ENCODE data around the gene AHDC1. TPM values are rescaled to one million over a fixed set of nuclear protein-coding genes. Genes with fewer than 3 reads are reported as not detected.

Gene AHDC1
- total RNA-seq, 1 experiment from 2014 or later = 18.4 TPM

DNA sequence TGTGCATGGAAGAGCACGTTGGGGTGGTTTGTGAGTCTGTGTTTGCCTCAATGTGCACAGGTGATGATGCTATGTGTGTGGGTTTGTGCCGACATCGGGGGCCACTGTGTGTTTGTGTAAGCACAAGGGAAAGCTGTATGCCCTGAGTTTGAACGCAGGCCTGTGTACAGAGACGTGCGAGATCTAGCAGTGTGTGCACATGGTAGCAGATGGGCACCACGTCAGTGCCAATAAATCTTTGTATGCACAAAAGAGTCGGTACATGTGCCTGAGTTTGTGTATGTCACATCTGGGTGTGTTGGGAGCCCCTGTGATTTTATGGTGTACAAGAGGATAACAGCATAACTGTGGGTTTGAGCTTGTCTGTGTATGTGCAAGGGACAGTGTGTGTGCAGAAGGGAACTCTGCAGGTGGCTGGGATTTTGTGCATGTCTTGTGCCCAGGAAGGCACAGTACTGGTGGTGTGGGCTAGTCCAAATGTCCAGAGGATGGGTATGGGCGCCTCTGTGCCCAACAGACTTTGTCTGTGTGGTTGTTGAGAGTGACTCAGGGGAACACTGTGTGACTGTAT, 82.0 kb downstream of the AHDC1 start:
- Mint-ChIP-seq H3K27me3 (ENCODE audit: insufficient read depth, unreplicated experiment) (no peaks in the 10 kb centered on the region), H3K36me3 (ENCODE audit: insufficient read depth, unreplicated experiment) (no peaks in the 10 kb centered on the region), H3K9me3 (ENCODE audit: unreplicated experiment) (no peaks in the 10 kb centered on the region), H3K4me1 (ENCODE audit: insufficient read depth, unreplicated experiment) (peaks cover 79% of the 10 kb centered on the region), H3K4me3 (ENCODE audit: unreplicated experiment) (peak overlapping the region; percentile 66), H3K27ac (ENCODE audit: low read depth, unreplicated experiment) (peak overlapping the region; percentile 76)
- ChIA-PET CTCF (interaction anchor here (0.5 to 1.0 kb wide), 2 partner anchors 25 to 47 kb away, joined by 3 read pairs; no protein-coding TSS in a partner anchor), POLR2A (interaction anchor here (0.6 to 7.2 kb wide), 6 partner anchors 12 to 618 kb away, joined by 3 to 78 read pairs (median 3); partner anchors contain the start of gene WASF2)
- no peak for DNase-seq (ENCODE audit: unreplicated experiment)
- intact Hi-C loops (cut with micrococcal nuclease) = loop anchor here (2.0 kb wide), 1 partner anchor 35 kb away; no protein-coding TSS in a partner anchor
- BruUV-seq (replicated peaks) = no TSS peak
- TF ChIP-seq, protein P1, sequence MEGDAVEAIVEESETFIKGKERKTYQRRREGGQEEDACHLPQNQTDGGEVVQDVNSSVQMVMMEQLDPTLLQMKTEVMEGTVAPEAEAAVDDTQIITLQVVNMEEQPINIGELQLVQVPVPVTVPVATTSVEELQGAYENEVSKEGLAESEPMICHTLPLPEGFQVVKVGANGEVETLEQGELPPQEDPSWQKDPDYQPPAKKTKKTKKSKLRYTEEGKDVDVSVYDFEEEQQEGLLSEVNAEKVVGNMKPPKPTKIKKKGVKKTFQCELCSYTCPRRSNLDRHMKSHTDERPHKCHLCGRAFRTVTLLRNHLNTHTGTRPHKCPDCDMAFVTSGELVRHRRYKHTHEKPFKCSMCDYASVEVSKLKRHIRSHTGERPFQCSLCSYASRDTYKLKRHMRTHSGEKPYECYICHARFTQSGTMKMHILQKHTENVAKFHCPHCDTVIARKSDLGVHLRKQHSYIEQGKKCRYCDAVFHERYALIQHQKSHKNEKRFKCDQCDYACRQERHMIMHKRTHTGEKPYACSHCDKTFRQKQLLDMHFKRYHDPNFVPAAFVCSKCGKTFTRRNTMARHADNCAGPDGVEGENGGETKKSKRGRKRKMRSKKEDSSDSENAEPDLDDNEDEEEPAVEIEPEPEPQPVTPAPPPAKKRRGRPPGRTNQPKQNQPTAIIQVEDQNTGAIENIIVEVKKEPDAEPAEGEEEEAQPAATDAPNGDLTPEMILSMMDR (IDR thresholded peaks at IDR 0.05; ENCODE audit: unreplicated experiment) = no peak

- Mint-ChIP-seq H3K27me3 (ENCODE audit: insufficient read depth, unreplicated experiment) (no peaks in the 10 kb centered on the region), H3K27ac (ENCODE audit: low read depth, unreplicated experiment) (peak overlapping the region; percentile 76), H3K4me3 (ENCODE audit: unreplicated experiment) (no peak overlapping the region), H3K9me3 (ENCODE audit: unreplicated experiment) (no peaks in the 10 kb centered on the region), H3K36me3 (ENCODE audit: insufficient read depth, unreplicated experiment) (no peaks in the 10 kb centered on the region), H3K4me1 (ENCODE audit: insufficient read depth, unreplicated experiment) (peaks cover 74% of the 10 kb centered on the region)
- ChIA-PET POLR2A (interaction anchor here (0.6 to 7.2 kb wide), 6 partner anchors 12 to 617 kb away, joined by 3 to 78 read pairs (median 3); partner anchors contain the start of gene WASF2), CTCF (interaction anchor here (0.5 to 1.0 kb wide), 3 partner anchors 25 to 358 kb away, joined by 3 to 4 read pairs (median 3); no protein-coding TSS in a partner anchor)
- no TSS peak for BruUV-seq (replicated peaks)
- DNase-seq (ENCODE audit: unreplicated experiment) = no peak
- TF ChIP-seq, protein P1 (IDR thresholded peaks at IDR 0.05; ENCODE audit: unreplicated experiment) = no peak
- intact Hi-C loops (cut with micrococcal nuclease) = no loop called here
Observed at GRCh38 chr1:27521336-27521831, 82.6 kb downstream of the AHDC1 start.

DNA sequence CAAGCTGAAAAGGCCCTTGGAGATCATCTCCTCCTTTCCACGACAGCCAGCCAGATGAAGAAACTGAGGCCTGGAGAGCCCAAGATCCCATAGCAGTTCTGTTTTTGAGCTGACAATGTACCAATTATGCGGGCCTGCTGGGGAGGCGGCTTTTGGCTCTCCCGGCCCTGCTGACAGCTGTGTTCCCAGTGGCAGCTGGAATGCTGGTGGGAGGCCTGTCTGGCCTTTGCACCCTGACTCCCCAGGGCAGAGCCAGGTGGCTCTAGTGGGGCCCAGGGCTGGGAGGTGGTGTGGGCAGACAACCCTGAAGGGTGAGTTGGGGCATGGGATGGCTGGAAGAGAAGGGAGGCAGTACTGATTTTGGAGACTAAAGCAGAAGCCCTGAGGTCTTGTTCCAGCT, 83.3 kb downstream of the AHDC1 start:
- ChIA-PET POLR2A (interaction anchor here (0.7 to 1.7 kb wide), 5 partner anchors 14 to 51 kb away, joined by 3 to 9 read pairs (median 3); no protein-coding TSS in a partner anchor), CTCF (interaction anchor here (0.6 kb wide), 1 partner anchor 357 kb away, joined by 4 read pairs; no protein-coding TSS in a partner anchor)
- Mint-ChIP-seq H3K27me3 (ENCODE audit: insufficient read depth, unreplicated experiment) (no peaks in the 10 kb centered on the region), H3K4me3 (ENCODE audit: unreplicated experiment) (no peak overlapping the region), H3K27ac (ENCODE audit: low read depth, unreplicated experiment) (no peak overlapping the region), H3K9me3 (ENCODE audit: unreplicated experiment) (no peaks in the 10 kb centered on the region), H3K4me1 (ENCODE audit: insufficient read depth, unreplicated experiment) (peaks cover 66% of the 10 kb centered on the region), H3K36me3 (ENCODE audit: insufficient read depth, unreplicated experiment) (no peaks in the 10 kb centered on the region)
- TF ChIP-seq, protein P1 (IDR thresholded peaks at IDR 0.05; ENCODE audit: unreplicated experiment) = no peak
- no peak for DNase-seq (ENCODE audit: unreplicated experiment)
- no TSS peak for BruUV-seq (replicated peaks)
- intact Hi-C loops (cut with micrococcal nuclease) = no loop called here

Measured in MCF 10A (cell line).